Uterus (tissue), 2 donors: ENCODE measurements around the gene SNRK.

ENCODE experiments used
- CTCF ChIP-seq, 4 experiments: fragments of 200-600 bp in 2 of 4; fragments of 450-650 bp in 2 of 4; sonication (generic) in 2 of 4; IDR thresholded peaks; one replicate each; pipeline ENCODE4 v1.5.1; 2016 to 2019; ENCODE audit warnings: antibody characterized with exemption in 4 of 4, mild to moderate bottlenecking in 2 of 4, moderate library complexity in 1 of 4
- POLR2A ChIP-seq, 2 donors: fragments of 450-650 bp; IDR thresholded peaks; one replicate each; pipeline ENCODE4 v1.6.1; 2016; ENCODE audit warnings: antibody characterized with exemption in 2 of 2, mild to moderate bottlenecking in 1 of 2, moderate library complexity in 1 of 2

DNA sequence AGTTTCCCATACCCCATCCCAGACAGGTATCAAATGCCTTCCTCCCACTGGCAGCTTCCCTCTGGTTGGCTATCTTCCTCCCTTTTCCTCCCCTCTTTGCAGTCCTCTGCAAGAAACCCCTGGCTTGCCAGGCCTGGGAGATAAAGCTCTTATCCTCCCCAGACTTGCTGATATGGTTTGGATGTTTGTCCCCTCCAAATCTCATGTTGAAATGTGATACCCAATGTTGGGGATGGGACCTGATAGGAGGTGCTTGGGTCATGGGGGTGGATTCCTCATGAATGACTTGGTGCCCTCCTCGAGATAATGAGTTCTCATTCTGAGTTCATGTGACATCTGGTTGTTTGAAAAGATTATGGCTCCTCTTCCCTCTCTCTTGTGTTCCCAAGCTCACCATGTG is 32.2 kb upstream of the SNRK start:
- TF ChIP-seq CTCF (IDR thresholded peaks at IDR 0.05) (no peak), POLR2A (IDR thresholded peaks at IDR 0.05) (no peak)
